Measurements from ENCODE around the gene STYXL1.

STYXL1 gene

DNA sequence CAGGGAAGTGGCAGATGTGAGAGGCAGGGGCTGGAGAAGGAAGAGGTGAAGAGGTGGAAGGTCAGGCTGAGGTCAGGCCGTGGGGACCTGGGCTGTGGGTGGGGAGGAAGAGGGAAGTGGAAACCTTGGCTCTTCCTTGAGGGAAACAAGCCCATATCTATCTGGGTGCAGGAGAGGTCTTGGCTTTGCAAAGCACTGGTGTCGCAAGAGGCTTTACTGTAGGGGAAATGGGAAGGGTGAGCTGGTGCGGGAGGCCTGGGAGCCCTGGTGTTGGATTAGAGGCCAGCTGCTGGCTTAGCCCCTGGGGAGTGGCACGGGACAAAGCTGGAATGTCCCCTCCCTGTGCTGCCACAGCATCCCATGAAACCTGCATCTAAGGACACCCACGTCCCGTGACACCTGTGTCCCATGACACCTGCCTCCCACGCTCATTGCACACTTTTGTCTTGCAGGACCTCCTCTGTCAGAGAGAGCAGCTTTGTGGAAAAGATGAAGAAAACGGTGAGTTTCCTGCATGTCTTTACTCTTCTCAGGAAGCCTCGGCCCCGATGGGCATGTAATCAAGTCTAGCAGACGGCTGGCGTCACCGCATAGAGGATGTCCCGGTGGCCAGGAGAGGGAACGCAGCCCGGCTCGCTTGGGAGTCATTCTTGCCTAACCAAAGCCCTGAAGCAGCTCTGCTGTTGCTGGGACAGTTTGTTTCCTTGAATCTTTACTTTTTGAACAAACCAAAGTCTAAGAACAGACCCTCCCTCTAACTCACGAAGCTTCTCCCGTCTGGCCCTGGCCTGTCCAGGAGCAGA is 75.6 kb downstream of the STYXL1 start:
- TF ChIP-seq FOXP2 (optimal IDR thresholded peaks at IDR 0.05; ENCODE audit: borderline replicate concordance, extremely low read depth, extremely low read length, insufficient read depth) (no peak), POLR2AphosphoS5 (IDR thresholded peaks at IDR 0.05; ENCODE audit: low read depth, low read length) (no peak), REST (IDR thresholded peaks at IDR 0.05; ENCODE audit: insufficient read depth in 1 of 2, low read depth in 2 of 2, low read length in 2 of 2) (no peak), SIN3A (IDR thresholded peaks at IDR 0.05; ENCODE audit: borderline replicate concordance, insufficient read depth, low read length) (no peak)

DNA sequence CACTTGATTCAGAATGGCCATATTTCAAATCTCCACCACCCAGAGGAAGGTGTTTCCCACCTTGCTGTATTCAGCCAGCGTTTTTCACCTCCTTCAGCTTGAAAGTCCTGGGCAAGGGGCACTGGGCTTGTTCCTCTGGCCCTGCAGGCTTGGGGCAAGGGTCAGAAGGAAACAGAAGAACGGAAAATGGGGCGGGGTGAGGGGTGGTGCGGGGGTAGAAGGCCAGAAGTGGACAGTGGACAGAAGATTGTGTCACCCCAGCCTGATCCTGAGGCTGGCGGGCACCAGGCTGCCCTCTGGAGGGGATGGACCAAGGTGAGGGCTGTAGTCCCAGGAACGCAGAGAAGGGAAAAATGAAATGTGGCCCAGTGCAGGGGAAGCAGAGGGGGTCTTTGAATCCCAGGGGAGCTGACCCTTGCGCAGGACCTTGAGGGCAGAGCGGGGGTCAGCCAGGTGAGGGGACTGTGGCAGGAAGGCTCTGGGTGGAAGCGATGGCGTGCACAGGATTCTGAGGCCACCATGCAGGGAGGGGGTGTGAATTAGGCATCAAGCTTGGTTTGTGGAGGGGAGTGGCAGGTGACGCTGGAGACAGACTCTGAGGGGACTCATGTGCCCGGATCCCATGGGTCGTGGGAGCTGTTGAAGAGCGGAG is 76.4 kb downstream of the STYXL1 start:
- TF ChIP-seq POLR2AphosphoS5 (IDR thresholded peaks at IDR 0.05; ENCODE audit: low read depth, low read length), result no peak
- no peak for TF ChIP-seq TAF1 (IDR thresholded peaks at IDR 0.05; ENCODE audit: borderline replicate concordance, insufficient read depth, low read length)

- TF ChIP-seq FOXP2 (optimal IDR thresholded peaks at IDR 0.05; ENCODE audit: borderline replicate concordance, extremely low read depth, extremely low read length, insufficient read depth) (no peak), REST (IDR thresholded peaks at IDR 0.05; ENCODE audit: insufficient read depth in 1 of 2, low read depth in 2 of 2, low read length in 2 of 2) (no peak), TAF1 (IDR thresholded peaks at IDR 0.05; ENCODE audit: borderline replicate concordance, insufficient read depth, low read length) (no peak), SIN3A (IDR thresholded peaks at IDR 0.05; ENCODE audit: borderline replicate concordance, insufficient read depth, low read length) (no peak)
Observed at GRCh38 chr7:75969704-75970498, 77.9 kb downstream of the STYXL1 start.

DNA sequence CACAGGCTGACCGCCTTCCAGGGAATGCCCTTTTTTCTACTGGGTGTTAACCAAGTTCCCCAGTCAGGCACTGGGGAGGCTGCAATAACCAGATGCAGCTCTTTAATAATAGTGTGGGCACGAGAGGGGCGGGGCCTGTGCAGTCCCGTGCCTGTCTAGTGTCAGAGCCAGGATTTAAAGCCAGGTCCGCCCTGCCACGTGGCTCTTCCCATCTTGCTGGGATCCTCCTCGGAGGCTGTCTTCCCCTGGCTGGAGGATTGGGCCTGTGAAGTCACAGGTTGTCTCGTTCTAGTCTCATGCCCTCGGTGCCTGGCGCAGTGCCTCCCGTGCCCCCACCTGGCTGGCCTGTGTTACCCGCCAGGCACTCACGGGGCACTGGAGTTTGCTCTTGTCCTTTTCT is 78.6 kb downstream of the STYXL1 start:
- no peak for TF ChIP-seq POLR2AphosphoS5 (IDR thresholded peaks at IDR 0.05; ENCODE audit: low read depth, low read length)
- no peak for TF ChIP-seq TAF1 (IDR thresholded peaks at IDR 0.05; ENCODE audit: borderline replicate concordance, insufficient read depth, low read length)
- TF ChIP-seq FOXP2 (optimal IDR thresholded peaks at IDR 0.05; ENCODE audit: borderline replicate concordance, extremely low read depth, extremely low read length, insufficient read depth), result no peak
- TF ChIP-seq SIN3A (IDR thresholded peaks at IDR 0.05; ENCODE audit: borderline replicate concordance, insufficient read depth, low read length), result no peak
- TF ChIP-seq REST (IDR thresholded peaks at IDR 0.05; ENCODE audit: insufficient read depth in 1 of 2, low read depth in 2 of 2, low read length in 2 of 2), result no peak

GRCh38 chr7:75968561-75969001 is 79.2 kb downstream of the STYXL1 start:
- TF ChIP-seq SIN3A (IDR thresholded peaks at IDR 0.05; ENCODE audit: borderline replicate concordance, insufficient read depth, low read length) (no peak), TAF1 (IDR thresholded peaks at IDR 0.05; ENCODE audit: borderline replicate concordance, insufficient read depth, low read length) (no peak)
